ENCODE results near the gene DLG3.

DLG3 gene

DNA sequence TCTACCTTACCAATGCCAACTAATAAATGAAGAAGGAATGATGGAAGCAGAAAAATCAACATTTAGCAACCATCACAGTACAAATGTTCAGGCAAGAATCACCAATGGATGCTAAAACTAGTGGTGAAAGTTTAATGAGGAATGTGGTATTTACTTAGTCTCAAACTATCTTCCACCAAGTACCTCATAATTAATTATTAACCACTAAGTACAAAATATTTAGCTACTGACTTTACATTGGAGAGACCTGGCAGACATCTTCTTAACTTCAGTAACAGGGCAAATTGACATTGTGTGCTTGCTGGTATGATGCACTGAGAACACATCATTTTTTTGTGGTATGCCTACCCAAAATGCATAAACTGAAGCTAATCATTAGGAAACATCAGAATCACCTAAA lies 82.4 kb downstream of the DLG3 start:
- DNase-seq = no peak

DNA sequence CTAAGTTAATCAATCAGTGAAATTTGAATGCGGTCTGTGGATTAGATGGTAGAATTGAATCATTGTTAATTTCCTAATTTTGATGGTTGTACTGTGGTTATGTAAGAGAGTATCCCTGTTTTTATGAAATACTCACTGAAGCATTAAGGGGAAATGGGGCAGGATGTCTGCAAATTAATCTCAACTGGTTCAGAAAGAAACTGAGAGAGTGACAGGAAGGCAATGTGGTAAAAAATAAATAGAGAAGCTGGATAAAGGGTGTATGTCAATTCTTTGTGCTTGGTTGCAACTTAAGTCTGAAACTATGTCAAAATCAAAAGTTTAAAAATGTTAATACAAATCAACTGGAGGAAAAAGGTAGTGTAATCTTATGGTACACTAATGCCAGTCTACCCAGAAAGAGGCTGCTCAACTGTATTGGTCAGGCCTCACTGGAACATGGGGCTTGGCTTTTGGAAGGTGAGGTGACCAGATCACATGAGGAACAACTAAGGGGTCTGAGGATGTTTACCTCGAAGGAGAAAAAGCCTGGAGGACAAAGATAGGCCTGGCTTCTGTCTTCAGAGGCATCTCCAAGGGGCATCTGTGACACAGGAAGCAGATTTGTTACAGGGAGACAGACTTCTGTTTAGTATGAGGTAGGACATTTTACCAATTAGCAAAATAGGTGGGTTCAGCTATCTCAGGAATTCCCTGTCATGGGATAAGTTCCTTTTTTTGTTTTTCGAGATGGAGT lies 83.1 kb downstream of the DLG3 start:
- DNase-seq = no peak

GRCh38 chrX:70535198-70535597 lies 90.6 kb downstream of the DLG3 start:
- DNase-seq = no peak

GRCh38 chrX:70549429-70549828 lies 104.8 kb downstream of the DLG3 start:
- DNase-seq = no peak

- DNase-seq = no peak
These were observed 107.6 kb downstream of the DLG3 start for GRCh38 chrX:70552130-70552704.

DNA sequence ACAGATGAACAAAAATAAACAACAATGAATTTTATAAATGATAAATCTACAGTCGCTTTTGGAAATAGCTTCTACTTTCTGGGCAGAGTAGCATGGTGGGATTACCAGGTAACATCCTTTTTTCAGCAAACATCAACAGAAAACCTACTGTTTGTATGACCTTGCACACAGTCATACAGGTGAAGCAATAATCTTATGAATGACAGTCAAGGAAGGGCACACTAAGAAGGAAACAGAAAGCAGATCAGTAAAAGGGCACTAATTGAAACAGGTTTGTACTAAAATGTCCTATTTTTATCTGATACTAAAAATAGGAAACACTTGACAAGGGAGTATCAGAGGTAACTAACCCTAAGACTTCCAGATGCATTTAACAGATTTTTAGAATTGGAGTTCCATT lies 108.9 kb downstream of the DLG3 start:
- no peak for DNase-seq

DNA sequence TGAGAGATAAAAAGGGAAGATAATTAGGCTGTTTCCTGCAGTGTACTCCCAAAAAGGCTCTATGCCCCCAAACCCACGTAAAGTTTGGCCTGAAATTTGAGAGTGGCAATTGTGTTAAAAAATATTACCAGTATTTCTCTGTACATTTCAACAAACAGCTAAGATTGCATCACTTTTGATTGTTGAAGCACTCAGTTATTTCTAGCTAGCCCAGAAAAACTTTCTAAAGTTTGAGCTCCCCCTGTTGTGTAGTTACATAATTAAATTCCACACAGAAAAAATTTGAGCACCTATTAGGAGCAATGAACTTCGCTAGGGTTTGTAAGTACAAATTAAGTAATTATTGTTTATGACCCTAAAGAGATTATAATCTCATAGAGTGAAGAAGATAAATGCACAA lies 109.4 kb downstream of the DLG3 start:
- DNase-seq = no peak

DNA sequence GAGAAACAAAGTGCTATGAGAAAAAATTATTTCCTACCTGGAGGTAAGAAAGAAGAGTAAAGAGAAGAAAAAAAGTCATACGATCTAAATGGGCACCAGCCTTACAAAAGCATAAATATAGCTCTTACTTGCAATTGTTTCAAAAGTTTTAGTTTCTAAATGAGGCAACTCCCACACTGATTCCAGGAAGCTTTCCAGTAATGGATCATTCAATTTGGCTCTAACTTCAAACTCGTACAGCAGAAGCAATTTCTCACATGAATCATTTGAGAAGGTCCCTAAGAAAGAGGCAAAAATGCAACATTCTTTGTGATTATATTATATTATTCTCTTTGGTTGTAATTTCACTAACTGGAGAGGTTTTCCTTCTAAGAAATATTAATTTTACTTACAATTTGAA lies 109.9 kb downstream of the DLG3 start:
- DNase-seq = no peak

DNA sequence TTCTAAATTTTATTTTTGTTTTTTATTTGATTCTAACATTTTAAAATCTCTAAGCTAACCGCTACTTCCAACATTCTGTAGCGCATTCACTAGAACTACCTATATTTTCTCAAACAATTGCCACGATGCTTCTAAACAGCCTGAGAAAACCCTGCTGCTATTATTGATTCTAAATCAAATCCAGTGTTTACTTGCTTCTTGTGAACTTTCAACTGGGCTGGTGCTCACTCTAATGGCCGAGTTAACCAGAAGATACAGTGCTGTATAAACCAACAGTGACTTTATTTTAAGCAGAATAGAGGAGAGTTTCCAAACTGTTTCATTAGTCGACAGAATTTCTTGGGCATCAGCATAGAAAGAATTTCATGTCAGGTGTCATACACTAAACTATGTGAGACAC lies 110.3 kb downstream of the DLG3 start:
- no peak for DNase-seq

Data from CD4-positive, alpha-beta T cell treated with Interleukin-15 for 1 hour (primary cell).